PC-9 (cell line): ENCODE measurements around the gene ELP1. TPM values are rescaled to one million over a fixed set of nuclear protein-coding genes. Genes with fewer than 3 reads are reported as not detected.

Experiments used
- BruUV-seq: library from RNA; stranded (reverse); fragments of 400-500 nt; replicated peaks from 2 replicates; lab custom pipeline; 2021; lab: Mats Ljungman, UMichigan
- CTCF ChIA-PET: fragments of 300-600 bp; sonication (Branson Sonifier 250); formaldehyde crosslinking; loops from one replicate; lab custom pipeline; 2022; ENCODE audit warnings: antibody characterized with exemption; lab: Charles Lee
- POLR2A ChIA-PET: fragments of 300-600 bp; sonication (Branson Sonifier 250); formaldehyde crosslinking; loops from one replicate; lab custom pipeline; 2022; ENCODE audit warnings: antibody characterized with exemption; ENCODE audit not compliant: unreplicated experiment; lab: Charles Lee
- DNase-seq, 2 experiments: peaks; one replicate each; pipeline versions ENCODE4 v3.0.0 to v3.0.0-alpha.2; 2015 to 2022; ENCODE audit warnings: mixed read lengths in 1 of 2
- H2AFZ ChIP-seq: fragments of 200-600 bp; sonication (generic); 2 replicates; pipeline ENCODE4 v1.8.1; 2017; ENCODE audit warnings: antibody characterized with exemption
- H3F3A ChIP-seq: fragments of 200-600 bp; sonication (generic); 2 replicates; pipeline ENCODE4 v1.8.1; 2017; ENCODE audit warnings: antibody characterized with exemption, mild to moderate bottlenecking, low read depth; ENCODE audit not compliant: insufficient read depth
- H3K27ac ChIP-seq: fragments of 200-600 bp; sonication (generic); 2 replicates; pipeline ENCODE4 v1.6.1; 2016; ENCODE audit warnings: mixed run types
- H3K27me3 ChIP-seq: fragments of 200-600 bp; sonication (generic); 2 replicates; pipeline ENCODE4 v1.6.1; 2016; ENCODE audit warnings: low read depth, mixed run types; ENCODE audit not compliant: insufficient read depth
- H3K36me3 ChIP-seq: fragments of 200-600 bp; sonication (generic); 2 replicates; pipeline ENCODE4 v1.6.1; 2016; ENCODE audit warnings: low read depth, mixed run types
- H3K4me1 ChIP-seq: fragments of 200-600 bp; sonication (generic); replicated peaks from 2 replicates; pipeline ENCODE4 v1.6.1; 2016; ENCODE audit warnings: mixed run types; ENCODE audit not compliant: insufficient read depth
- H3K4me2 ChIP-seq: fragments of 200-600 bp; sonication (generic); 2 replicates; pipeline ENCODE4 v1.6.1; 2017; ENCODE audit warnings: mixed run types
- H3K4me3 ChIP-seq: fragments of 200-600 bp; sonication (generic); 2 replicates; pipeline ENCODE4 v1.6.1; 2016; ENCODE audit warnings: mixed run types
- H3K79me2 ChIP-seq: fragments of 200-600 bp; sonication (generic); 2 replicates; pipeline ENCODE4 v1.6.1; 2017; ENCODE audit warnings: low read depth, mixed run types
- H3K9me2 ChIP-seq: fragments of 200-600 bp; sonication (generic); 2 replicates; pipeline ENCODE4 v1.8.1; 2017; ENCODE audit warnings: mild to moderate bottlenecking; ENCODE audit not compliant: insufficient read depth
- H3K9me3 ChIP-seq: fragments of 200-600 bp; sonication (generic); 2 replicates; pipeline ENCODE4 v1.8.1; 2016; ENCODE audit warnings: low read depth; ENCODE audit not compliant: insufficient read depth
- H4K20me1 ChIP-seq: fragments of 200-600 bp; sonication (generic); 2 replicates; pipeline ENCODE4 v1.8.1; 2017; ENCODE audit not compliant: insufficient read depth
- CTCF ChIP-seq: fragments of 200-600 bp; sonication (generic); conservative IDR thresholded peaks from 2 replicates; pipeline ENCODE4 v1.6.1; 2017; ENCODE audit warnings: mixed run types, antibody characterized with exemption, mild to moderate bottlenecking, moderate library complexity
- EZH2 ChIP-seq: fragments of 200-600 bp; sonication (generic); IDR thresholded peaks from 2 replicates; pipeline ENCODE4 v1.8.0; 2017; ENCODE audit warnings: antibody characterized with exemption, low read depth
- intact Hi-C: fragments of 100-400 bp; cut with micrococcal nuclease; formaldehyde crosslinking; loops from one replicate; pipeline ENCODE4 v1.10.0; 2022; ENCODE audit not compliant: unreplicated experiment
- total RNA-seq: library from RNA; stranded (reverse); gene quantifications from 2 replicates; pipeline ENCODE4 v1.2.3, GENCODE V29; 2021

The ELP1 gene
- total RNA-seq, 1 experiment from 2014 or later = 35.1 TPM

GRCh38 chr9:108865037-108865436 lies 68.9 kb downstream of the ELP1 start:
- no peaks in the 10 kb centered on the region for H3K9me2 ChIP-seq
- H3F3A ChIP-seq = peaks cover under 1% of the 10 kb centered on the region; the same call in 1 of the 2 replicates
- no peaks in the 10 kb centered on the region for H4K20me1 ChIP-seq
- ChIA-PET CTCF (no interaction called here), POLR2A (interaction anchor here (0.6 kb wide), 1 partner anchor 18 kb away, joined by 5 read pairs; no protein-coding TSS in a partner anchor)
- H3K36me3 ChIP-seq = 0 out of 2 replicates have a peak, but pooled peaks cover 6% of the 10 kb centered on the region
- H3K4me1 ChIP-seq = peaks cover 20% of the 10 kb centered on the region
- H3K79me2 ChIP-seq = no peaks in the 10 kb centered on the region
- no peak for DNase-seq
- H3K9me3 ChIP-seq = no peaks in the 10 kb centered on the region; the same call in 1 of the 2 replicates
- H2AFZ ChIP-seq = no peak overlapping the region
- intact Hi-C loops = no loop called here
- no peak for TF ChIP-seq CTCF
- no peak for TF ChIP-seq EZH2
- H3K27me3 ChIP-seq = no peaks in the 10 kb centered on the region
- no TSS peak for BruUV-seq
- no peak overlapping the region for H3K4me3 ChIP-seq
- no peak overlapping the region for H3K27ac ChIP-seq
- no peak overlapping the region for H3K4me2 ChIP-seq

GRCh38 chr9:108864446-108864845 lies 69.5 kb downstream of the ELP1 start:
- no peaks in the 10 kb centered on the region for H4K20me1 ChIP-seq
- H3K9me2 ChIP-seq = no peaks in the 10 kb centered on the region
- 0 out of 2 replicates have a peak, but pooled peaks cover 6% of the 10 kb centered on the region for H3K36me3 ChIP-seq
- no peak overlapping the region for H3K4me2 ChIP-seq
- no peak for DNase-seq
- peaks cover 14% of the 10 kb centered on the region for H3K4me1 ChIP-seq
- H3K9me3 ChIP-seq = peaks cover 3% of the 10 kb centered on the region; the same call in 1 of the 2 replicates
- no peak overlapping the region for H2AFZ ChIP-seq
- ChIA-PET CTCF (no interaction called here), POLR2A (interaction anchor here (0.6 kb wide), 1 partner anchor 17 kb away, joined by 5 read pairs; no protein-coding TSS in a partner anchor)
- intact Hi-C loops = no loop called here
- BruUV-seq = no TSS peak
- no peak overlapping the region for H3K27ac ChIP-seq
- TF ChIP-seq CTCF (no peak), EZH2 (no peak)
- no peak overlapping the region for H3K4me3 ChIP-seq
- no peaks in the 10 kb centered on the region for H3K27me3 ChIP-seq
- H3F3A ChIP-seq = no peaks in the 10 kb centered on the region; the same call in 1 of the 2 replicates
- no peaks in the 10 kb centered on the region for H3K79me2 ChIP-seq

- ChIA-PET POLR2A (no interaction called here), CTCF (no interaction called here)
- Histone ChIP-seq H3K4me1 (peaks cover 9% of the 10 kb centered on the region), H3K79me2 (no peaks in the 10 kb centered on the region), H3K9me2 (no peaks in the 10 kb centered on the region), H3F3A (no peaks in the 10 kb centered on the region; the same call in 1 of the 2 replicates), H3K9me3 (peaks cover 6% of the 10 kb centered on the region; the same call in 1 of the 2 replicates), H3K36me3 (0 out of 2 replicates have a peak, but pooled peaks cover 6% of the 10 kb centered on the region), H3K4me2 (no peak overlapping the region), H3K27ac (no peak overlapping the region), H2AFZ (no peak overlapping the region), H3K4me3 (no peak overlapping the region), H3K27me3 (no peaks in the 10 kb centered on the region), H4K20me1 (no peaks in the 10 kb centered on the region)
- no TSS peak for BruUV-seq
- no peak for DNase-seq
- TF ChIP-seq EZH2 (no peak), CTCF (no peak)
- intact Hi-C loops = no loop called here
Measured at GRCh38 chr9:108863891-108864290, 70.0 kb downstream of the ELP1 start.
